HepG2 (cell line): ENCODE results near the gene DOC2A. TPM values are rescaled to one million over a fixed set of nuclear protein-coding genes. Genes with fewer than 3 reads are reported as not detected.

Experiments used
- ATF3 ChIP-seq: sonication (generic); formaldehyde crosslinking; IDR thresholded peaks from 2 replicates; pipeline ENCODE4 v1.4.0; 2020; ENCODE audit warnings: missing genetic modification reagents
- CTCF ChIP-seq: sonication (generic); formaldehyde crosslinking; IDR thresholded peaks from 2 replicates; pipeline ENCODE4 v1.5.0; 2020; ENCODE audit warnings: mild to moderate bottlenecking, missing genetic modification reagents, moderate library complexity
- DNMT1 ChIP-seq: sonication (generic); formaldehyde crosslinking; IDR thresholded peaks from 2 replicates; pipeline ENCODE4 v1.5.1; 2020; ENCODE audit warnings: mild to moderate bottlenecking, missing genetic modification reagents
- GFI1 ChIP-seq: sonication (generic); formaldehyde crosslinking; IDR thresholded peaks from 2 replicates; pipeline ENCODE4 v1.5.0; 2020; ENCODE audit warnings: missing genetic modification reagents, mild to moderate bottlenecking, borderline replicate concordance
- HNF4A ChIP-seq: sonication (generic); formaldehyde crosslinking; IDR thresholded peaks from 2 replicates; pipeline ENCODE4 v1.4.0; 2020; ENCODE audit warnings: missing genetic modification reagents
- LCORL ChIP-seq, 2 experiments: fragments of 450-650 bp in 1 of 2; sonication (generic) in 1 of 2; formaldehyde crosslinking in 1 of 2; IDR thresholded peaks; 2 replicates each; pipeline versions ENCODE4 v1.5.0 to v1.6.1; 2017 to 2020; ENCODE audit warnings: antibody characterized with exemption in 1 of 2, missing genetic modification reagents in 1 of 2
- MIER2 ChIP-seq: IDR thresholded peaks from 2 replicates; pipeline ENCODE4 v1.6.1; 2016; ENCODE audit warnings: missing biosample characterization, missing genetic modification reagents
- MIXL1 ChIP-seq: IDR thresholded peaks from 2 replicates; pipeline ENCODE4 v1.6.1; 2016
- NFKBIZ ChIP-seq: IDR thresholded peaks from 2 replicates; pipeline ENCODE4 v1.6.1; 2018; ENCODE audit warnings: missing genetic modification reagents, missing compliant biosample characterization
- PPARG ChIP-seq: conservative IDR thresholded peaks from 2 replicates; pipeline ENCODE4 v1.6.1; 2016; ENCODE audit warnings: missing biosample characterization, missing genetic modification reagents
- SAP130 ChIP-seq: IDR thresholded peaks from 2 replicates; pipeline ENCODE4 v1.6.1; 2016; ENCODE audit warnings: low read depth
- SNAPC4 ChIP-seq: sonication (generic); formaldehyde crosslinking; IDR thresholded peaks from 2 replicates; pipeline ENCODE4 v1.4.0; 2020; ENCODE audit warnings: mild to moderate bottlenecking, missing genetic modification reagents
- TFE3 ChIP-seq: IDR thresholded peaks from 2 replicates; pipeline ENCODE4 v1.6.1; 2016
- ZFP41 ChIP-seq: sonication (generic); formaldehyde crosslinking; IDR thresholded peaks from 2 replicates; pipeline ENCODE4 v1.4.0; 2020; ENCODE audit warnings: mild to moderate bottlenecking, missing genetic modification reagents, borderline replicate concordance
- ZNF687 ChIP-seq: sonication (generic); formaldehyde crosslinking; IDR thresholded peaks from 2 replicates; pipeline ENCODE4 v1.5.1; 2020; ENCODE audit warnings: mild to moderate bottlenecking, missing genetic modification reagents, moderate library complexity
- ZNF746 ChIP-seq: sonication (generic); formaldehyde crosslinking; IDR thresholded peaks from 2 replicates; pipeline ENCODE4 v1.8.0; 2022; ENCODE audit warnings: mild to moderate bottlenecking, missing genetic modification reagents
- polyA plus RNA-seq, 8 experiments: library from polyadenylated mRNA; depleted of rRNA in 3 of 8; stranded (reverse) in 7 of 8; unstranded in 1 of 8; fragments of >200 nt; fragmentation: Illumina TruSeq in 4 of 8; extraction: Trizol in 4 of 8; gene quantifications; 2 replicates each; pipeline versions ENCODE4 v1.2.1 to v1.2.3, GENCODE V29; 2011 to 2016; ENCODE audit warnings: low read depth in 4 of 8, missing spikeins in 1 of 8, mixed read lengths in 1 of 8; ENCODE audit not compliant: insufficient read depth in 1 of 8
- total RNA-seq, 5 experiments: library from RNA; depleted of rRNA; stranded (reverse); fragments of >200 nt; fragmentation: Illumina TruSeq; extraction: Trizol; gene quantifications; 2 replicates each; pipeline ENCODE4 v1.2.3, GENCODE V29; 2016; ENCODE audit warnings: low read depth in 1 of 5

Gene DOC2A
- total and polyA plus RNA-seq, 2 of the 13 experiments (the other 11 are each of a cell fraction or from before 2014, with no cell fraction given) = 0.15 to 0.55 TPM

GRCh38 chr16:30032083-30032819 is 21.4 kb upstream of the DOC2A start (continued):
- TF ChIP-seq ZNF687 (0 out of 2 replicates have a peak, but pooled peaks have one; percentile 7), LCORL (IDR thresholded peaks at IDR 0.05) (no peak), LCORL (CRISPR knock-in tag; IDR thresholded peaks at IDR 0.05) (0 out of 2 replicates have a peak, but pooled peaks have one; percentile 28), ZFP41 (CRISPR knock-in tag) (no peak), PPARG (CRISPR knock-in tag) (0 out of 2 replicates have a peak, but pooled peaks have one; percentile 32), TFE3 (CRISPR knock-in tag) (0 out of 2 replicates have a peak, but pooled peaks have one; percentile 45), MIXL1 (CRISPR knock-in tag) (0 out of 2 replicates have a peak, but pooled peaks have one; percentile 40), ZNF746 (CRISPR knock-in tag) (0 out of 2 replicates have a peak, but pooled peaks have one; percentile 40), CTCF (CRISPR knock-in tag) (peak; percentile 97), DNMT1 (CRISPR knock-in tag) (no peak), MIER2 (peak; percentile 89), SNAPC4 (CRISPR knock-in tag) (no peak), HNF4A (CRISPR knock-in tag) (peak; percentile 69), GFI1 (CRISPR knock-in tag) (0 out of 2 replicates have a peak, but pooled peaks have one; percentile 27), SAP130 (CRISPR knock-in tag) (peak; percentile 51; the same call in 1 of the 2 replicates), ATF3 (CRISPR knock-in tag) (no peak), NFKBIZ (0 out of 2 replicates have a peak, but pooled peaks have one; percentile 24)
